Measurements from ENCODE around the gene ACAP2.

Gene ACAP2

DNA sequence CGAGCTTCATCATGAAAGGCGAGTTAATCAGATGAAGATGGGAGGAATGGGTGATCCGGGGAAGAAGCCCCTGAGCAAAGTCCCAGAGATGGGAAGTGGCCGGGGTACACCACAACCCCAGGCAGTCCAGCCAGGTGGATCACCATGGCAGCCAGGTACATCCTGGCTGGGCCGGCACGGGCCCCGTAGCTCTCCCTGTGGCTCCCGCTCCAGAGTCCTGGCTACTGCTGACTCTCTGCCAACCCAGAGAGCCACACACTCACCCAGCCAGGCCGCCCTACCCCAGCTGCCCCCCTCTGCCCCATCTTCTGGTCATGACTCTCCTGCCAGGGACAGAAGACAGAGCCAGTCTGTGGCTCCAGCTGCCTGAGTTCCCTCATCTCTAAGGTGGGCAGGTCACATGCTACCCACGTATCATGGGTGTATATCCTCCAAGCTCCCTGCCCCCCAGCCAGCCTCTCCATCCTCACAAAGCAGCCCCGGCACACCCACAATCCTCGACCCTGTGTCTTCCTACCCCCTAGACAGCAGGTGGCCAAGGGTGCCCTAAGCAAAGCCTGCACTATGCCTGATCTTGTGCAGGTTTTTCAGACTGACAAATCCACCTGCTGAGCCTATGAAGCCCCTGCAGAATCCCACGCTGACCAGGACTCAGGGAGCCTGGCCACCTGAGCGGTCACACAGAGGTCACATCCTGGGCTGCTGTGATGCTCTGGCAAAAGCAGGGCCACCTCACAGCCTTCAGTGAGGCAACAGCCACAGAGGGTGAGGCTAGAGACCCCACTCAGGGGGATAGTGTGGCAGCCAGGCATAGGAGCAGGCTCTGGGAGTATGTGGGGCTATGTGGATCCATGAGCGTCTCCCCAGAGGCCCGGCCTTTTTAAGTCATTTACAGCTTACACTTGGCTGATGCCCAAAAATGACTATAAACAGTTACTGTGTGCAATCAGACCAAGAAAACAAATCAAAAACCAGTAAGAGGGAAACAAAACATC lies 185.1 kb downstream of the ACAP2 start:
- DNase-seq: no peak

DNA sequence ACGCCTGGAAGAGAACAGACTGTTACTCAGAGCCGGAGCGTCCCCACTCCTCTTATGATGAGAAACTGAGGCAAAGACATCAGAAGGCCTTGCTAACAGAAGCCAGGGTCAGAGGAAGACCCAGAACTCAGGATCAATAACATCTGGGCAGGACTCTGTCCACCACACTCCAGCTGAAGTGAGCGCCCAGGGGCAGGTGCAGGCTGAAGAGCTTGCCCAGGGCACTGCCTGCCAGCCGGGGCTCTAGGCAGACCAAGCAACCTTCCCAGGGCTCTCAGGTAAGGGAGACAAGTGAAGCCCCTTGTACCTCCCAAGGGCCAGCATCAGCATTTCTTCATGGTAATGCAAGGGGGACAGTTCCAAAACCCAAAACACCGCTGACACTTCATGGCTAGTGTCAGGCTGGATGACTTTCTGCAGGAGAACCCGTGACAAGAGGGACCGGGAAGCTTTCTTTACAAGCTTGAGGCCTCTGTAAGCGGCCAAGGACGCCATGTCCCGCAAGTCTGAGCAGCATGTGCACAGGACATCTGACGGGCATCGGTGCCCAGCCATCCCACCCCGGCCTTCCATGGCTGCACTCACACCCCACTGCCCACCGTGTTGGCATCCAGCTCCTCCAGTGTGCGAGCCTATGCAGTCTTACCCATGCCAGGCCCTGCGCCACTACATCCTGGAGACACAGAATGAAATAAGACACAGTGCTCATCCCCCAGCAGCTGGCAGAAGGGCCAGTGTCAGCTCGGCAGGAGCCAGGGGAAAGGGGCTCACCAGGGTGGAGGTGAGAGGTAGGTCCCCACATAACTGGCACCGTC lies 186.0 kb downstream of the ACAP2 start:
- no peak for DNase-seq

DNA sequence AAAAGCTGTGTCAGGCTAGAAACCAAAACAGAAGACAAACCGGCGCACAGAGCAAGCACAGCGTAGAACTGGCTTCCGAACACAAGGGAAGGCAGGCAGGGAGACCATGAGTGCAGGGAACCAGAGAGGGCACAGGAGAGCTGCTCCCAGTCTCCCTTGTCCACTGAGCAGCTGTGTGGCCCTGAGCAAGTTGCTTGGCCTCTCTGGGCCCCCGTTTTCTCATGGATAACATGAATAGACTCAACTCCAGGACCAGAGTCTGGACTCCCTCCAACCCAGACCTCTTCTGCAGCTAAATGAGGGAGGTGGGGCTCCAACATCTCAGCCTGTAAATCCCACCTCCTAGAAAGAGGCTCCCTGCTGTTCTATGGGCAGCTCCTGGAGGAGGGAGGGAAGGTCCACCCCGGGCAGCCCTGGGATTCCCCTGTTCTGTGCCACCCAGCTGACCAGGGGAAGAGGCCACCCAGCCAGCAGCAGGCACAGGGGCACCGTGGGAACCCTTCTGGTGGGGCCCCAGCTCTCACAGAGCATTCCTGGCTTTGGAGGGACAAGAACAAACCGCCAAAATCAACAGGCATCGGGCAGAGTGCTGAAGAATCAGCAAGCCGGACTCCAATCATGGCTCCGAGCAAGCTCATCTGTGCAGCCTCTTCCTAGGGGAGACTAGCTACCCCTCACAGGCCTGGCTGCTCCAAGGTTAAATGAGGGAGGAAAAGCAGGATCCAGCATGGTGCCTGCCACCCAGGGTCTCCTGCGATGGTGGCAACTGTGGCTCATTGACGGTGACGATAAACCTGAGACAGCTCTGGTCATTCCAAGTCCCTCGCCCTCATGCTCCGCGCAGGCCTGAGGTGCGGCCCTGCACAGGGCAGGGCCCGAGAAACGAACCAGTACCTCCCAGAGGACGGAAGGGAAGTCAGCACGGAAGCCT lies 187.0 kb downstream of the ACAP2 start:
- no peak for DNase-seq

- no peak for DNase-seq
Observed at GRCh38 chr3:195255176-195255500, 187.7 kb downstream of the ACAP2 start.

DNA sequence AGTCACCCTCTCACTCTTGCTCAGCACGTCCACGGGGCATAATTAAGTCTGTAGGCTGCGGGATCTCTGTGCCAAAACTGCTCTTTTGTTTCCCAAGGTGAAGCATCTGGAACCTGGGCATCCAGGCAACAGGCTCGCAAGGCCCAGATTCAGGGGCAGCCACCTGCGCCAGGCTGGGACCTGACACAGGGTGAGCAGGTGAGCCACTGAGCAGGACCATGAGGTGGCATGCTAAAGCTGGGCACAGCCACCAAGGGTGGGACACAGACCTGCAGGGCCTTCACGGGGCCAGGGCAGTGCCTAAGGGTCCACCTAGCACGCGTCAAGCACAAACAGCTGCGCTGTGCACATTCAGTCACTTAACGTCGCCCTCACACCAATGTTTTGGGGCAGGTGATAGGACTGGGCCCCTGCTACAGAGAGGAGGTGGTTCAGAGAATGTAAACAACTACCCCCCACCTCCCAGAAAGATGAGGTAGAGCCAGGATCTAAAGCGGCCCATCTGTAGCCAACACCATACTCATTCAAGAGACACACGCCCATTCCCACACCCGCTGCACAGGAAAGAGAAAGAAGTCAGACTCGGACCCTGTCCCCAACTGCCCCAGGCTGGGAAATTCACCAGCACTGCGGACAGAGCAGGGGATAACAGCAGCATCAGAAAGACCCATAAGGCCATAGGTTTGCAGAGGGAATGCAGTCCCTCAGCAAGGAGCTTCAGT lies 188.2 kb downstream of the ACAP2 start:
- no peak for DNase-seq

DNA sequence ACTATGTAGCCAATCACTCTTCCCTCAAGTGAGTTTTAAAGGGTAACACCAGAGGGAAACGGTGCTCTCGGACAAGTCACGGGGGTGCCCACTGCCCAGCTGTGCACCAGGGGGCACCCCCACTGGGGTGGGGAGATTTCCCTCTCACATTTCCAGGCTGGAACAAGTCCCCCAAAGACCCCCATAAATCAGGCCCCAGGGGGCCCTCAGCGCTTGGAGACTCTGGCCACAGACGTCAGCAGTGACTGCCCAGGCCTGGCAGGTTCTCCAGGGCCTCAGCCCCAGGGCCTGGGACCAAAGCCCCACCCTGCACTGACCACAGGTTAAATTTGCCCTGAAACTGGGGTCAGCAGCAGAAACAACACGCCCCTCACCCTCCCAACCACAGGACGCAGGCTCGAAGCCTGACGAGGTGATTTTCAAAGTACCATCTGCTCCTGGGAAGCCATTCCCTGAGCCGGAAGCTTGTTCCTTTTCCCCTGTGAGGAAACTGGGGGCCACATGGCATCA lies 188.8 kb downstream of the ACAP2 start:
- DNase-seq: no peak

DNA sequence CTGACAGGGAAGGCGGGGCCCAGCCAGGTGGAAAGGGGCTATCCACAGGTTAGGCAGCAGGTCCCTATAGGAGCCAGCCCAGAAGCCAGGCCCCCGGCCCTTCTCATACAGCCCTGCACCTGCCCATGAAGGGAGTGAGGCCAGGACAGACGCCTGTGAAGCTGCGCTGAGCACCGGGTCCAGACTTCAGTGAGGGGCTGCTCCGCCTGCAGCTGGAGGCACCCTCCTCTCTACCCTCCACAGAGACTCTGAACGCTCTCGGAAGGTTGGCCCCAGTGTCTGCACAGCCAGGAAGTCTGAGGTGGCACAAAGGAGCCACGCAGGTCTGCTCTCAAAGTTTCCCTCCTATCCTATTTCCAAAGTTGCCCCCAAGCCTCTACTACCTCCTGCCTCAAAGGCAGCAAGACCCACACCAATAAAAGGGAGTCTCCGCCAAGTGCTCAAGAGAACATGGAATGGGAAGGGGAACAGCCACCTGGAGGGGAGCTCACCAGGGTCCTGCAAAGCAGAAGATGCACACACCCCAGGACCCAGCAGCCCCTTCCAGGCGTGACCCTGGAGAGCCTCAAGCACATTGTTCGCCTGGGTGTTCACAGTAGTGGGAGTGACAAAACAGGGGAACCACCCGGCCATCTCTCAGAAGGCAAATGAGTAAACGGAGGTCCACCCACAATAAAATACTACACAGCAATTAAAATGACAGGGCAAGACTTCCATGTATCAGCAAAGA lies 191.3 kb downstream of the ACAP2 start:
- DNase-seq: no peak

DNA sequence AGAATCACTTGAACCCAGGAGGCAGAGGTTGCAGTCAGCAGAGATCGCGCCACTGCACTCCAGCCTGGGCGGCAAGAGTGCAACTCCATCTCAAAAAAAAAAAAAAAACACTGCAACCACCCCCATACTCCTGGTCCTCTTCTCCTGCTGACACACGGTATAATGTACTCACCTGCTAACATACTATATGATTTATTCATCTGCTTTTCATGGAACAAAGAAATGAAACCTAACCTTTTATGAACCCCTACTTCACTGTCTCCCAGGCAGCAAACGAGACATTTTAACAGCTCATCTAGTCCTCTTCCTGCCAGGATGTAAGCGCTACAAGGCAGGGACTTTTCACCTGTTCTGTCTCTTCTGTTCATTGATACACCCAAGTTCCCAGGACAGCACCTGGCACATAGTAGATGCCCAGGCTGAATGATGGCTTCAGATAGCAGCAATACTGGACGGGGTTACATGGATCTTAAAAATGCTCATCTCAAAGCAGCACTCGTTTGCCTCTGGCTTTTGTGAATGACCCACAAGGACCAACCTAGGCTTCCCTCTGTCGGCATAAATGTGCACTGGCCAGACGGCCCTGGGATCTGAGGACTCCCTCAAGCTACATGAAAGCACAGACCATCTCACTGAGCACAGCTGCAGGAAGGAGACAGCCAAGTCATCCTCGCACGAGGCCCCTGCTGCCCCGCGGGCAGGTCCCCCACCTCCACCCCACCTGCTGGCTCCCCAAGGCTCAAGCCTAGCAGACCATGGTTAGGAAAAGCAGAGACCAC lies 192.2 kb downstream of the ACAP2 start:
- DNase-seq: no peak

GRCh38 chr3:195249858-195250464 lies 192.9 kb downstream of the ACAP2 start:
- no peak for DNase-seq

DNA sequence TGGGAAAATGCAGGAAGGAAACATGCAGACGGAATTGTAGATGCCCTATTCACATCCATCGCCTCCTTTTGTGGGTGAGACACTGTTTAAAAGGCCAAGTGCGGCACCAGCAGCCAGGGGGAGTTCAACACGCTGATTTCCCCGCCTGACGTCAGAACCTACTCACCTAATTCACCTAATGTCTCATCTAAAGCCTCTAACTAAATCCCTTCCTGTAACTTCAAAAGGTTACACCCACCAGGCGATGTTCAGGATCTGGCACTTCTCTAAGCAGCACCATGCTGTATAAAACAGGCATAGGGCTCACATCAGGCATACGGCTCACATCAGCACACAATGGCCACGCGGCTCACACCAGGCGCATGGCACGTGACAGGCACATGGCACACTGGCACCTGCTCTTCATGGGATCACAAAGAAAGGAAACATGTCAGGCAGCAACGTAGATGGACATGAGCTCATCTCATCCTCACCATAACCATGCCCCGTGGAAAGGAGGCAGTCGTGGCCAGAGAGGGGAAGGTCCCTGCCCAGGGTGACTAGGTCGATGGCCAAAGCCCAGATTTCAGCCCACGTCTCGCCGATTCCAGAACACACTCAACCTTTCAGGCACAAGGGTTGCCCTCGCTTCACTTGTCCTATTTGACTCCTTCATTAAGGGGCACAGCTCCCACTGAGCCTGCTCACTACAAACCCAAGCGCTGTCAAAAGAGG lies 193.6 kb downstream of the ACAP2 start:
- DNase-seq: no peak

- no peak for DNase-seq
Observed at GRCh38 chr3:195248281-195248680, 194.5 kb downstream of the ACAP2 start.

GRCh38 chr3:195247863-195248189 lies 195.0 kb downstream of the ACAP2 start:
- DNase-seq: no peak

DNA sequence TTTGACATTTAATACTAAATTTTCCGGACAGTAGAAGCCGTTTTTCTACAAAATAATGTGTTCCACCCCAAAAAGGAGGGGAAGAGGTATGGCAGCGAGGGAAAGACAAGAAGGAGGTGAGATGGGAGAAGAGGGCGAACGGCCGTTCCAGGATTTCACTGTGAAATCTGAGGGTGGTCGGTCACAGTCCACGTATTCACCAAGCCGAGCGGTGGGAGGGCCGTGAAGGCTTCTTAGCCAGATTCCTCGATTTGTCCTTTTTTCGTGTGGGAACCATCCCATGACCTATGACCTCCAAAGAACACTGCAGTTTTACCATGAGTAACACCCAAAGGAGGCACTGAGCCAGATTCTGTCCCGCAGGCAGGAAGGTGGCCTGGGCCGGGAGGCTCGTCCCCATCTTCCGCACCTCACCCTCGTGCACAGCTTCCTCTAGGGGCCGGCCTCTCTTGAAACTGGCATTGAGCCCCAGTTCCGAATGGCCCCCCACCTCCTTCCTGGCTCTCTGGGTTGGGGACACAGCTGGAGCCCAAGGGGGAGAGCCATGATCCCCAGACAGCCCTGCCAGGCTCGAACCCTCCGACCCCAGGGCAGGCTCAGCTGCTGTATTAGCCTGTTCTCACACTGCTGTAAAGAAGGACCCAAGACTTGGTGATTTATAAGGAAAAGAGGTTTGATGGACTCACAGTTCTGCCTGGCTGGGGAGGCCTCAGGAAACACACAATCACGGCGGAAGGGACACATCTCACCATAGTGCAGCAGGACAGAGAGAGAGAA lies 195.5 kb downstream of the ACAP2 start:
- DNase-seq: no peak

DNA sequence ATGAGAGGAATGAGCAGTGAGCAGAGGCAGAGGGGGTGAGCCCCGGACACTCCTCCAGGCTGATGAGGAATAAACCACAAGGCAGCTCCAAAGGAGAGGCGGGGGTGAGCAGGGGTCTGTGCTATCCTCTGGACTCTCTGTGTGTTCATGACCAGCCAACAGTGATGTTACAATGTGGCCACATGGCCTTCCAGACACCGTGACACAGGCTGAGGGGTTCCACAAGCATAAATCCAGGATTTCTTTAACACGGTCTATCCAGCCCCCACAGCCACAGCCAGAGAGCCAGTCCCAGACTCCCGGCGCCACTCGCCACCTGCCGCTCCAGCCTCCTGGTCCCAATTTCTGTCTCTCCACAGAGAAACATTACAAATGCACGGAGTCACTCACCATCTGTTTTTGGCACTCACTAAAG lies 196.2 kb downstream of the ACAP2 start:
- DNase-seq: no peak

DNA sequence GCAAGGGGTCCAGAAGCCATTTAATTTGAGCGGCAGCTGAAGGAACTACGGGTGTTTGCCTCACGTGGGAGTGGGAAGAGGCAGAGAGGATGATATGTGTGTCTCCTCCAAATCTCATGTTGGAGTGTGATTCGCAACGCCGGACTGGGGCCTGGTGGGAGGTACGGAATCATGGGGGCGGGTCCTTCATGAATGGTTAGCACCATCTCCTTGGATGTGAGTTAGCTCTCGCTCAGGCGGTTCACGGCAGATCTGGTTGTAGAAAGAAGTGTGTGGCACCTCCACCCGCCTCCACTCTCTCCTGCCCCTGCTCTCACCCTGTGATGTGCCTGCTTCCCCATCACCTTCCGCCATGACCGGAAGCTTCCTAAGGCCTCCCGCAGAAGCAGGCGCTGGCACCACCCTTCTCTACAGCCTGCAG lies 197.3 kb downstream of the ACAP2 start:
- no peak for DNase-seq

- no peak for DNase-seq
Observed at GRCh38 chr3:195241592-195242355, 201.0 kb downstream of the ACAP2 start.

DNA sequence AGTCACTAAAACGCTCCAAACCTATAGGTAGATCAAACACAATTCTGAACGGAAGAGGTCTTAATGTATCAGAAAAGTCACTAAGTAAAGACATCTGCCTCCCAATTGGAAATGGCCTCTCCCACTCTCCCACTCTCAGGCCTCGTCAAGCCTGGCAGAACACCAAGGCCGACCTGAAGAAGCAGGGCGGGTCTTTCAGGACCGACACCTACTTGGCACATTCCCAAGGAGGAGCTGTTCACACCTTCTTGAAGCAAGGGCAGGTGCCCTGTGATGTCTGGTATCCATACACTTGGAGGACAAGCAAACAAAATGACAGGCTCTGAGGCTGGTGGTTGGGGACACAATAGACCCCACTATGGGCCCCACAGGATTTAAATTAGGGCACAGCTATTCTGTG lies 201.9 kb downstream of the ACAP2 start:
- no peak for DNase-seq

All from NCI-H2227 treated with DMSO at 0.1 percent for 48 hours (cell line).